Measurements from ENCODE around the gene IFFO2.

The IFFO2 gene

GRCh38 chr1:18885311-18886002 lies 71.0 kb downstream of the IFFO2 start:
- Histone ChIP-seq H3K4me1 (ENCODE audit: insufficient read depth, low read length, severe bottlenecking) (no peaks in the 10 kb centered on the region), H2AFZ (ENCODE audit: low read length) (no peak overlapping the region), H3F3A (ENCODE audit: insufficient read depth, low read length) (no peaks in the 10 kb centered on the region), H3K79me2 (ENCODE audit: insufficient read depth, low read length) (no peaks in the 10 kb centered on the region), H4K20me1 (ENCODE audit: insufficient read depth, low read length) (no peaks in the 10 kb centered on the region), H3K9me3 (ENCODE audit: low read length) (no peaks in the 10 kb centered on the region), H3K9me2 (ENCODE audit: low read depth, low read length) (no peaks in the 10 kb centered on the region), H3K4me2 (ENCODE audit: low read length) (no peak overlapping the region), H3K36me3 (ENCODE audit: insufficient read depth, low read length) (no peaks in the 10 kb centered on the region), H3K27me3 (ENCODE audit: insufficient read depth, low read length) (no peaks in the 10 kb centered on the region), H3K27ac (ENCODE audit: low read depth, low read length, poor library complexity, severe bottlenecking) (no peak overlapping the region), H3K4me3 (ENCODE audit: low read depth, low read length, poor library complexity, severe bottlenecking) (no peak overlapping the region), H3K9ac (ENCODE audit: low read length) (no peak overlapping the region)
- TF ChIP-seq EZH2 (IDR thresholded peaks at IDR 0.05; ENCODE audit: borderline replicate concordance, low read length) = no peak
- TF ChIP-seq, protein P1, sequence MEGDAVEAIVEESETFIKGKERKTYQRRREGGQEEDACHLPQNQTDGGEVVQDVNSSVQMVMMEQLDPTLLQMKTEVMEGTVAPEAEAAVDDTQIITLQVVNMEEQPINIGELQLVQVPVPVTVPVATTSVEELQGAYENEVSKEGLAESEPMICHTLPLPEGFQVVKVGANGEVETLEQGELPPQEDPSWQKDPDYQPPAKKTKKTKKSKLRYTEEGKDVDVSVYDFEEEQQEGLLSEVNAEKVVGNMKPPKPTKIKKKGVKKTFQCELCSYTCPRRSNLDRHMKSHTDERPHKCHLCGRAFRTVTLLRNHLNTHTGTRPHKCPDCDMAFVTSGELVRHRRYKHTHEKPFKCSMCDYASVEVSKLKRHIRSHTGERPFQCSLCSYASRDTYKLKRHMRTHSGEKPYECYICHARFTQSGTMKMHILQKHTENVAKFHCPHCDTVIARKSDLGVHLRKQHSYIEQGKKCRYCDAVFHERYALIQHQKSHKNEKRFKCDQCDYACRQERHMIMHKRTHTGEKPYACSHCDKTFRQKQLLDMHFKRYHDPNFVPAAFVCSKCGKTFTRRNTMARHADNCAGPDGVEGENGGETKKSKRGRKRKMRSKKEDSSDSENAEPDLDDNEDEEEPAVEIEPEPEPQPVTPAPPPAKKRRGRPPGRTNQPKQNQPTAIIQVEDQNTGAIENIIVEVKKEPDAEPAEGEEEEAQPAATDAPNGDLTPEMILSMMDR (IDR thresholded peaks at IDR 0.05; ENCODE audit: low read length) = no peak

DNA sequence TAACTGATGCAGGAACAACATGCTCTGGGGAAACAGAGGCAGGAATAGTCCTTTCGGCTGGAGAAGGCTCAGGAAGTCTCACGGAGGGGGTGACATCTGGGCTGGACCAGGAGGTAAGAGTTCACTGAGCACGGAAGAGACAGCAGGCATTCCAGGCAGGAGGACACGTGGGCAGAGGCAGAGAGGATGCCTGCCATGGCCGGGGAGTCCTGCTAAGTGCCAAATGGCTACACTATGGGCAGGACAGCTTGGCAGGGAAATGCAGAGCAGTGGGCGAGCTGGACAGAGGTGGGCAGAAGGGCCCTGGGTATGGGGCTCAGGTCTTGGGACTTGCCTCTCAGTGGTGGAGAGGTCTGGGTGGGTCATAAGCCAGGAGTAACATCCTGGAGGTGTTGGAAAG lies 71.7 kb downstream of the IFFO2 start:
- Histone ChIP-seq H3F3A (ENCODE audit: insufficient read depth, low read length) (no peaks in the 10 kb centered on the region), H3K27ac (ENCODE audit: low read depth, low read length, poor library complexity, severe bottlenecking) (no peak overlapping the region), H3K79me2 (ENCODE audit: insufficient read depth, low read length) (no peaks in the 10 kb centered on the region), H3K36me3 (ENCODE audit: insufficient read depth, low read length) (no peaks in the 10 kb centered on the region), H3K4me3 (ENCODE audit: low read depth, low read length, poor library complexity, severe bottlenecking) (no peak overlapping the region), H3K4me2 (ENCODE audit: low read length) (no peak overlapping the region), H3K9me2 (ENCODE audit: low read depth, low read length) (no peaks in the 10 kb centered on the region), H3K9me3 (ENCODE audit: low read length) (no peaks in the 10 kb centered on the region), H3K27me3 (ENCODE audit: insufficient read depth, low read length) (no peaks in the 10 kb centered on the region), H2AFZ (ENCODE audit: low read length) (no peak overlapping the region), H3K9ac (ENCODE audit: low read length) (no peak overlapping the region), H4K20me1 (ENCODE audit: insufficient read depth, low read length) (no peaks in the 10 kb centered on the region), H3K4me1 (ENCODE audit: insufficient read depth, low read length, severe bottlenecking) (no peaks in the 10 kb centered on the region)
- no peak for TF ChIP-seq EZH2 (IDR thresholded peaks at IDR 0.05; ENCODE audit: borderline replicate concordance, low read length)
- TF ChIP-seq, protein P1 (IDR thresholded peaks at IDR 0.05; ENCODE audit: low read length) = no peak

DNA sequence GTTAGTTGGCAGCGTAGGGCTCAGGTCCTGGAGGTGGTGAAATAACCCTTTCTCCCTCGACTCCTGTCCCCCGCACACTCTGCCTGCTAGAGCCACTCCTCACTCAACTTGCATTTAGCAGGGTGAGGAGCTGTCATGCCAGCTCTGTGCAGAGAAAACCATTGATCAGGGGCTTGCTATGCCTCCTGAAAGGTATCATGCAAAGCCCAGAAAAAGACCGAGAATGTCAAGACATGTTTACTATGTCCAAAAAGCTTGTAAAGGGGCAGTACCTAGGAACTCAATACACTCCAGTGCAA lies 72.1 kb downstream of the IFFO2 start:
- Histone ChIP-seq H4K20me1 (ENCODE audit: insufficient read depth, low read length) (no peaks in the 10 kb centered on the region), H3K4me2 (ENCODE audit: low read length) (no peak overlapping the region), H3K79me2 (ENCODE audit: insufficient read depth, low read length) (no peaks in the 10 kb centered on the region), H3K27ac (ENCODE audit: low read depth, low read length, poor library complexity, severe bottlenecking) (no peak overlapping the region), H3K27me3 (ENCODE audit: insufficient read depth, low read length) (no peaks in the 10 kb centered on the region), H3F3A (ENCODE audit: insufficient read depth, low read length) (no peaks in the 10 kb centered on the region), H3K4me3 (ENCODE audit: low read depth, low read length, poor library complexity, severe bottlenecking) (no peak overlapping the region), H3K4me1 (ENCODE audit: insufficient read depth, low read length, severe bottlenecking) (no peaks in the 10 kb centered on the region), H3K9me3 (ENCODE audit: low read length) (no peaks in the 10 kb centered on the region), H3K36me3 (ENCODE audit: insufficient read depth, low read length) (no peaks in the 10 kb centered on the region), H3K9ac (ENCODE audit: low read length) (no peak overlapping the region), H2AFZ (ENCODE audit: low read length) (no peak overlapping the region), H3K9me2 (ENCODE audit: low read depth, low read length) (no peaks in the 10 kb centered on the region)
- TF ChIP-seq EZH2 (IDR thresholded peaks at IDR 0.05; ENCODE audit: borderline replicate concordance, low read length) = no peak
- TF ChIP-seq, protein P1 (IDR thresholded peaks at IDR 0.05; ENCODE audit: low read length) = no peak

All from OCI-LY1 (cell line).